Fibroblast of lung (primary cell): Measurements from ENCODE around the gene TBATA. TPM values are rescaled to one million over a fixed set of nuclear protein-coding genes. Genes with fewer than 3 reads are reported as not detected.
A peak's percentile ranks its signal among the peaks of the same experiment; 100 is the strongest.

Experiments used
- DNase-seq, 2 donors: peaks; one replicate each; pipeline versions ENCODE4 v3.0.0 to v3.0.0-alpha.2; 2010; ENCODE audit warnings: low read depth in 2 of 2
- H2AFZ ChIP-seq: 2 replicates; pipeline ENCODE4 v1.5.1; 2012; ENCODE audit warnings: low read length, control low read depth, inconsistent platforms
- H3K27ac ChIP-seq: 2 replicates; pipeline ENCODE4 v1.5.1; 2011; ENCODE audit warnings: low read length, control low read depth; ENCODE audit not compliant: insufficient read depth
- H3K27me3 ChIP-seq: 2 replicates; pipeline ENCODE4 v1.5.1; 2011; ENCODE audit warnings: mild to moderate bottlenecking, low read length; ENCODE audit not compliant: control insufficient read depth, insufficient read depth
- H3K36me3 ChIP-seq: 2 replicates; pipeline ENCODE4 v1.5.1; 2011; ENCODE audit warnings: low read length; ENCODE audit not compliant: control insufficient read depth, insufficient read depth
- H3K4me1 ChIP-seq: 2 replicates; pipeline ENCODE4 v1.5.1; 2011; ENCODE audit warnings: low read length; ENCODE audit not compliant: control insufficient read depth, insufficient read depth; ENCODE audit errors: extremely low read depth
- H3K4me2 ChIP-seq: 2 replicates; pipeline ENCODE4 v1.5.1; 2011; ENCODE audit warnings: low read length, control low read depth; ENCODE audit not compliant: insufficient read depth; ENCODE audit errors: extremely low read depth
- H3K4me3 ChIP-seq, 4 experiments: fragments of 200-600 bp in 1 of 4; sonication (generic) in 1 of 4; replicated peaks in 1 of 4; 2 replicates each; pipeline ENCODE4 v1.5.1; 2011 to 2016; ENCODE audit warnings: low read length in 4 of 4, low read depth in 3 of 4, mild to moderate bottlenecking in 3 of 4, control low read depth in 2 of 4, inconsistent platforms in 1 of 4, mixed read lengths in 1 of 4; ENCODE audit not compliant: insufficient read depth in 1 of 4; ENCODE audit errors: control extremely low read depth in 1 of 4
- H3K79me2 ChIP-seq: 2 replicates; pipeline ENCODE4 v1.5.1; 2012; ENCODE audit warnings: mild to moderate bottlenecking, low read length, inconsistent platforms; ENCODE audit not compliant: control insufficient read depth, insufficient read depth
- H3K9ac ChIP-seq: 2 replicates; pipeline ENCODE4 v1.5.1; 2011; ENCODE audit warnings: mild to moderate bottlenecking, low read length, control low read depth; ENCODE audit not compliant: insufficient read depth
- H3K9me3 ChIP-seq: 2 replicates; pipeline ENCODE4 v1.5.1; 2012; ENCODE audit warnings: low read depth, low read length; ENCODE audit not compliant: control insufficient read depth, insufficient read depth
- H4K20me1 ChIP-seq: 2 replicates; pipeline ENCODE4 v1.5.1; 2011; ENCODE audit warnings: low read length; ENCODE audit not compliant: control insufficient read depth, insufficient read depth; ENCODE audit errors: extremely low read depth
- CTCF ChIP-seq, 2 donors: IDR thresholded peaks in 1 of 2; conservative IDR thresholded peaks in 1 of 2; 1 replicate in 1 of 2; 2 replicates in 1 of 2; pipeline ENCODE4 v1.5.1; 2011 to 2012; ENCODE audit warnings: low read length in 2 of 2, control low read depth in 1 of 2, inconsistent platforms in 1 of 2, low read depth in 1 of 2, mild to moderate bottlenecking in 1 of 2
- EZH2 ChIP-seq: IDR thresholded peaks from 2 replicates; pipeline ENCODE4 v1.5.1; 2012; ENCODE audit warnings: low read length, control low read depth, mild to moderate bottlenecking; ENCODE audit errors: missing control alignments
- polyA plus RNA-seq, 2 donors: library from polyadenylated mRNA; depleted of rRNA in 1 of 2; stranded (reverse) in 1 of 2; unstranded in 1 of 2; fragments of >200 nt; gene quantifications; 2 replicates each; pipeline ENCODE4 v1.2.1, GENCODE V29; 2011 to 2012; ENCODE audit warnings: missing spikeins in 1 of 2
- total RNA-seq: library from RNA; depleted of rRNA; stranded (reverse); fragments of >200 nt; gene quantifications from 2 replicates; pipeline ENCODE4 v1.2.1, GENCODE V29; 2014

TBATA gene
- total and polyA plus RNA-seq, 2 donors (not counting 1 experiment from before 2014, with no cell fraction given): not detected

- no peaks in the 10 kb centered on the region for H3K4me1 ChIP-seq
- no peak overlapping the region for H3K9ac ChIP-seq
- H3K79me2 ChIP-seq: no peaks in the 10 kb centered on the region
- no peaks in the 10 kb centered on the region for H4K20me1 ChIP-seq
- no peak for TF ChIP-seq EZH2
- TF ChIP-seq CTCF (conservative IDR thresholded peaks at IDR 0.05 in 1 of 2, IDR thresholded peaks at IDR 0.05 in 1 of 2; ENCODE audit: low read depth in 1 of 2, low read length in 2 of 2): no peak
- H3K27me3 ChIP-seq: no peaks in the 10 kb centered on the region
- DNase-seq: peak; percentile 85
- H2AFZ ChIP-seq: no peak overlapping the region
- H3K36me3 ChIP-seq: peaks cover 3% of the 10 kb centered on the region
- no peak overlapping the region for H3K27ac ChIP-seq
- H3K9me3 ChIP-seq: no peaks in the 10 kb centered on the region
- no peak overlapping the region for H3K4me3 ChIP-seq
- H3K4me2 ChIP-seq: no peak overlapping the region
Measured at GRCh38 chr10:70742537-70743429, 42.4 kb downstream of the TBATA start.

GRCh38 chr10:70740406-70741288, 44.5 kb downstream of the TBATA start:
- no peaks in the 10 kb centered on the region for H4K20me1 ChIP-seq
- peaks cover 3% of the 10 kb centered on the region for H3K36me3 ChIP-seq
- no peak for DNase-seq
- TF ChIP-seq EZH2: no peak
- no peak for TF ChIP-seq CTCF (conservative IDR thresholded peaks at IDR 0.05 in 1 of 2, IDR thresholded peaks at IDR 0.05 in 1 of 2; ENCODE audit: low read depth in 1 of 2, low read length in 2 of 2)
- H3K4me3 ChIP-seq: no peak overlapping the region
- H3K4me1 ChIP-seq: no peaks in the 10 kb centered on the region
- no peaks in the 10 kb centered on the region for H3K79me2 ChIP-seq
- H3K27ac ChIP-seq: no peak overlapping the region
- no peak overlapping the region for H3K9ac ChIP-seq
- no peak overlapping the region for H2AFZ ChIP-seq
- H3K4me2 ChIP-seq: no peak overlapping the region
- no peaks in the 10 kb centered on the region for H3K9me3 ChIP-seq
- H3K27me3 ChIP-seq: no peaks in the 10 kb centered on the region

GRCh38 chr10:70738761-70739121, 46.4 kb downstream of the TBATA start:
- no peak overlapping the region for H2AFZ ChIP-seq
- no peak overlapping the region for H3K9ac ChIP-seq
- peaks cover 2% of the 10 kb centered on the region for H3K36me3 ChIP-seq
- TF ChIP-seq CTCF (conservative IDR thresholded peaks at IDR 0.05 in 1 of 2, IDR thresholded peaks at IDR 0.05 in 1 of 2; ENCODE audit: low read depth in 1 of 2, low read length in 2 of 2): no peak
- no peak for TF ChIP-seq EZH2
- no peaks in the 10 kb centered on the region for H3K27me3 ChIP-seq
- no peaks in the 10 kb centered on the region for H3K9me3 ChIP-seq
- no peaks in the 10 kb centered on the region for H4K20me1 ChIP-seq
- no peak overlapping the region for H3K4me3 ChIP-seq
- H3K4me2 ChIP-seq: no peak overlapping the region
- no peak overlapping the region for H3K27ac ChIP-seq
- no peak for DNase-seq
- no peaks in the 10 kb centered on the region for H3K79me2 ChIP-seq
- no peaks in the 10 kb centered on the region for H3K4me1 ChIP-seq
